Heart left ventricle (tissue), 16 donors: ENCODE results near the gene TTC7B. TPM values are rescaled to one million over a fixed set of nuclear protein-coding genes. Genes with fewer than 3 reads are reported as not detected.

Experiments
- ATAC-seq, 4 donors: fragments of 200-7000 bp; cut with Tn5 transposase; one replicate each; pipeline ENCODE4 v1.9.1; 2020 to 2022; ENCODE audit warnings: moderate library complexity in 4 of 4, mild to moderate bottlenecking in 3 of 4, moderate number of reproducible peaks in 1 of 4
- DNase-seq, 5 donors: peaks; one replicate each; pipeline ENCODE4 v3.0.0-alpha.2; 2020
- H3K27ac ChIP-seq, 12 donors: fragments of 200-600 bp; sonication (generic) in 4 of 12; one replicate each; pipeline versions ENCODE4 v1.5.0 to v1.8.0; 2016 to 2022; ENCODE audit warnings: mild to moderate bottlenecking in 2 of 12
- H3K27me3 ChIP-seq, 9 donors: fragments of 200-600 bp; sonication (generic) in 2 of 9; one replicate each; pipeline versions ENCODE4 v1.5.1 to v1.8.0; 2016 to 2022; ENCODE audit warnings: mild to moderate bottlenecking in 3 of 9
- H3K36me3 ChIP-seq, 9 donors: fragments of 200-600 bp; sonication (generic) in 2 of 9; one replicate each; pipeline versions ENCODE4 v1.5.0 to v1.8.0; 2018 to 2022; ENCODE audit warnings: mild to moderate bottlenecking in 2 of 9
- H3K4me1 ChIP-seq, 12 donors: fragments of 200-600 bp; sonication (generic) in 4 of 12; one replicate each; pipeline versions ENCODE4 v1.5.0 to v1.8.0; 2016 to 2022; ENCODE audit warnings: mild to moderate bottlenecking in 3 of 12
- H3K4me3 ChIP-seq, 12 donors: fragments of 200-600 bp; sonication (generic) in 4 of 12; one replicate each; pipeline versions ENCODE4 v1.5.0 to v1.8.0; 2017 to 2022; ENCODE audit warnings: mild to moderate bottlenecking in 9 of 12, moderate library complexity in 4 of 12
- H3K9me3 ChIP-seq, 12 donors: fragments of 200-600 bp; sonication (generic) in 4 of 12; one replicate each; pipeline versions ENCODE4 v1.5.0 to v1.8.0; 2016 to 2022; ENCODE audit warnings: mild to moderate bottlenecking in 1 of 12
- POLR2A ChIP-seq, 2 donors: fragments of 450-650 bp; IDR thresholded peaks; one replicate each; pipeline ENCODE4 v1.6.1; 2017; ENCODE audit warnings: antibody characterized with exemption in 2 of 2, mild to moderate bottlenecking in 2 of 2, moderate library complexity in 2 of 2
- WGBS, 4 donors: extraction: QIAGEN DNeasy Blood & Tissue Kit in 2 of 4; methylation state at CpG; one replicate each; pipeline versions ENCODE4 v1.1.5 to v1.1.7; 2013 to 2018; 5-methylcytosine and 5-hydroxymethylcytosine counted together
- intact Hi-C, 10 donors: fragments of 100-400 bp; cut with DNase I; formaldehyde crosslinking; loops; one replicate each; pipeline versions ENCODE4 v1.11.1 to v1.14.2; 2022
- polyA plus RNA-seq, 2 donors: library from polyadenylated mRNA; stranded (reverse); fragments of 200-250 nt; gene quantifications; one replicate each; pipeline ENCODE4 v1.2.3, GENCODE V29; 2013
- total RNA-seq, 9 donors: library from RNA; depleted of rRNA in 2 of 9; stranded (reverse); fragments of >200 nt in 2 of 9; fragmentation: NEBNext Ultra II Directional in 3 of 9; extraction: Animal tissue kit (Norgen Biotek cat#: 25700) in 3 of 9; gene quantifications; one replicate each; pipeline versions ENCODE4 v1.1.0 to v1.2.4, GENCODE V29; 2016 to 2023
- TF ChIP-seq, protein P1 (sequence below), 12 donors: fragments of 200-600 bp; sonication (generic) in 4 of 12; IDR thresholded peaks; one replicate each; pipeline versions ENCODE4 v1.5.0 to v1.8.0; 2018 to 2022; ENCODE audit warnings: antibody characterized with exemption in 12 of 12, mild to moderate bottlenecking in 5 of 12
- donor health status: ischemic (EF 13 %, LVEDD 7.1; RV severe dilation, severe dysfunction).
- donor health status: healthy with polysubstance abuse.
- donor health status: DM: no; HTN: yes; CAD: no.
- donor health status: DM: no; HTN: no; CAD: no.
- donor health status: ischemic (EF 25% LVEDD 6.9; RV normal size, moderate dysfunction).
- donor health status: ischemic (EF 25% LVEDD 5.7; RV mildly dilated, moderate dysfunction).
- donor health status: healthy.
- donor health status: DM: yes; HTN: yes; CAD: no.
- donor health status: ischemic (EF 35%, LVEDD 5.7; RV mildly dilated, moderate dysfunction).
- donor health status: nonischemic (EF 11% LVEDD 7.7; RV severe dilation, severe dysfunction).
- donor health status: DM: yes; HTN: yes; CAD: no.
- donor health status: PGD.
- donor health status: ischemic (EF 29% LVEDD 5.4; RV normal size, mild dysfunction).
- donor health status: nonischemic (EF 23%, LVEDD 6.1; RV moderate dilation, normal function).

Gene TTC7B
- total and polyA plus RNA-seq, 11 donors, result 20.3 to 76.1 (median 62.6) TPM

DNA sequence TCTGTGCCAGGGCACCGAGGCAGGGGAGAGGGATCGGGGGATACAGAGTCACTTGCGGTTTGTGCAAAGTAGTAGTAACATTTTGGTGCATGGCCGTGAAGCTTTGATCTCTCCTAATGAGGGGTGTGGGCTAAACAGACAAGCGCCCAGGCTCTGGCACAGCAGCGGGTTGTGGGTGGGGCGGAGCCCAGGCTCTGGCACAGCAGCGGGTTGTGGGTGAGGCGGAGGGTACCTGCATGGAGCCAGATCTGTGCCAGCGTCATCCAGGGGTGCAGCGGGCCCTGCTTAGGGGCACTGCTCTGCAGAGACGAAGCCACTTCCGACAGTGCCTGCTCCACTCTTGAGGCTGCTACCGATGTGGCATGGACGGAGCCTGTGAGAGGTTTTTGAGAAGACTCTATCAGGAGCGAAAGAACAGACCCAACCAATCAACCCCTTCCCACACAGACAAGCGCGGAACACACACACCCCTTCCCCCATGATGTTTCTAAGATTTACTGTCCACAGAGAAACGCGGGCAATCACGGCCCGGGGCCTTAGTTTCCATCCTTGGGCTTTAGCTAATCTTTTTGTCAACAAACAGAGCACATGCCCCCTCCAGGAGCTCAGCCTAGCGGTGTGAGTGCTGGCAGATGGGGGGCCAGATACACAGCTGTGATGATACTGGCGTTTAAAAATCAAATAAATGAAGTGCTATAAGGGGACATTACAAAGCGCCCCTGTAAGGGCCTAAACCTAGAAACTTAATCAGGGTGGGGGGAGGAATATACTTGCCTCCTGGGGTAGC lies 222.8 kb downstream of the TTC7B start:
- TF ChIP-seq POLR2A (IDR thresholded peaks at IDR 0.05), result no peak
- TF ChIP-seq, protein P1, sequence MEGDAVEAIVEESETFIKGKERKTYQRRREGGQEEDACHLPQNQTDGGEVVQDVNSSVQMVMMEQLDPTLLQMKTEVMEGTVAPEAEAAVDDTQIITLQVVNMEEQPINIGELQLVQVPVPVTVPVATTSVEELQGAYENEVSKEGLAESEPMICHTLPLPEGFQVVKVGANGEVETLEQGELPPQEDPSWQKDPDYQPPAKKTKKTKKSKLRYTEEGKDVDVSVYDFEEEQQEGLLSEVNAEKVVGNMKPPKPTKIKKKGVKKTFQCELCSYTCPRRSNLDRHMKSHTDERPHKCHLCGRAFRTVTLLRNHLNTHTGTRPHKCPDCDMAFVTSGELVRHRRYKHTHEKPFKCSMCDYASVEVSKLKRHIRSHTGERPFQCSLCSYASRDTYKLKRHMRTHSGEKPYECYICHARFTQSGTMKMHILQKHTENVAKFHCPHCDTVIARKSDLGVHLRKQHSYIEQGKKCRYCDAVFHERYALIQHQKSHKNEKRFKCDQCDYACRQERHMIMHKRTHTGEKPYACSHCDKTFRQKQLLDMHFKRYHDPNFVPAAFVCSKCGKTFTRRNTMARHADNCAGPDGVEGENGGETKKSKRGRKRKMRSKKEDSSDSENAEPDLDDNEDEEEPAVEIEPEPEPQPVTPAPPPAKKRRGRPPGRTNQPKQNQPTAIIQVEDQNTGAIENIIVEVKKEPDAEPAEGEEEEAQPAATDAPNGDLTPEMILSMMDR (IDR thresholded peaks at IDR 0.05), result no peak
- Histone ChIP-seq H3K27ac (no peak overlapping the region), H3K4me3 (no peak overlapping the region), H3K9me3 (no peaks in the 10 kb centered on the region), H3K27me3 (no peaks in the 10 kb centered on the region), H3K36me3 (peaks cover 0 to 38% (median 22%) of the 10 kb centered on the region in 9 donors), H3K4me1 (no peaks in the 10 kb centered on the region)
- whole genome bisulfite sequencing, 4 donors, result 87 to 93% (median 90%) methylated on average over 25 of the region's 25 CpGs
- ATAC-seq (no peak), DNase-seq (no peak)
- intact Hi-C loops, result no loop called here

DNA sequence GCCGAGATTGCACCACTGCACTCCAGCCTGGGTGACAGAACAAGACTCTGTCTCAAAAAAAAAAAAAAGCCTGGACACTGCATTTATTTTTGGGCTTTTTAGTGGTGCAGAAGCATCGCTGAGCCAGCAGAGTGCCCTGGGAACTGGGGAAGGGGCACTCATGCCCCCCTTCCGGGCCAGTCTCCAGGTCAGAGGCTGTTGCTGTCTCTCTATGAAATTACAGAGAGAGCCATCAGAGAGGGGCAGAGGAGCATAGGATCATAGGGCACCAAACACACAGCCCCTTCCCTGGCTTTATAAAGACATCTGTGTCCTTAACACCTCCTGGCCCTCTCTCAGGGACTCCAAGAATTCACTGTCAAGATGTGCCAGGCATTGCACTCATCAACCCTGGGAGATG lies 223.6 kb downstream of the TTC7B start:
- no peak for ATAC-seq
- Histone ChIP-seq H3K9me3 (no peaks in the 10 kb centered on the region), H3K36me3 (peaks cover 0 to 44% (median 26%) of the 10 kb centered on the region in 9 donors), H3K27me3 (no peaks in the 10 kb centered on the region), H3K27ac (no peak overlapping the region), H3K4me3 (no peak overlapping the region), H3K4me1 (no peaks in the 10 kb centered on the region)
- intact Hi-C loops, result no loop called here
- no peak for TF ChIP-seq POLR2A (IDR thresholded peaks at IDR 0.05)
- TF ChIP-seq, protein P1 (IDR thresholded peaks at IDR 0.05), result no peak
- DNase-seq, result no peak
- 93 to 100% (median 98%) methylated on average over 3 of the region's 3 CpGs for WGBS, 4 donors

DNA sequence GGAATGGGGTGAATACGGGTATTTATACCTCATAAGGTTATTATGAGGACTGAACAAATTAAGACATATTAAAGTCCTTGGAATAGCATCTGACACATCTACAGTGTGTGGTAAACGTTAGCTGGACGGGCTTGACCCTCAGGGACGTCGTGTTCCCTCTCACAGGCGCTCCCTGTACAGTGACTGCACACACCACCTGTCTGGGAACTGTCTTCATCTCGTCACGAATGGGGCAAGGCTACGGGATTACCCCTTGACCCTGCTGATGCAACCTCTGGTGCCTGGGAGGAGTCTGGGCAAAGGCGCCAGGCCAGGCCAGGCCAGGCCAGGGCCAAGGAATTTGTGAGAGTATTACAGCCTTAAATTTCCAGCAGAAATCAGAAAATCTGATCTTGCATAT lies 228.3 kb downstream of the TTC7B start:
- Histone ChIP-seq H3K4me3 (no peak overlapping the region), H3K27ac (no peak overlapping the region), H3K36me3 (peaks cover 0 to 55% (median 24%) of the 10 kb centered on the region in 9 donors), H3K4me1 (peaks cover 0 to 10% (median 0%) of the 10 kb centered on the region in 12 donors), H3K9me3 (no peaks in the 10 kb centered on the region), H3K27me3 (no peaks in the 10 kb centered on the region)
- TF ChIP-seq, protein P1 (IDR thresholded peaks at IDR 0.05), result no peak
- TF ChIP-seq POLR2A (IDR thresholded peaks at IDR 0.05), result no peak
- intact Hi-C loops, result no loop called here
- WGBS, 4 donors, result 91 to 99% (median 95%) methylated on average over 10 of the region's 10 CpGs
- ATAC-seq (no peak), DNase-seq (no peak)

DNA sequence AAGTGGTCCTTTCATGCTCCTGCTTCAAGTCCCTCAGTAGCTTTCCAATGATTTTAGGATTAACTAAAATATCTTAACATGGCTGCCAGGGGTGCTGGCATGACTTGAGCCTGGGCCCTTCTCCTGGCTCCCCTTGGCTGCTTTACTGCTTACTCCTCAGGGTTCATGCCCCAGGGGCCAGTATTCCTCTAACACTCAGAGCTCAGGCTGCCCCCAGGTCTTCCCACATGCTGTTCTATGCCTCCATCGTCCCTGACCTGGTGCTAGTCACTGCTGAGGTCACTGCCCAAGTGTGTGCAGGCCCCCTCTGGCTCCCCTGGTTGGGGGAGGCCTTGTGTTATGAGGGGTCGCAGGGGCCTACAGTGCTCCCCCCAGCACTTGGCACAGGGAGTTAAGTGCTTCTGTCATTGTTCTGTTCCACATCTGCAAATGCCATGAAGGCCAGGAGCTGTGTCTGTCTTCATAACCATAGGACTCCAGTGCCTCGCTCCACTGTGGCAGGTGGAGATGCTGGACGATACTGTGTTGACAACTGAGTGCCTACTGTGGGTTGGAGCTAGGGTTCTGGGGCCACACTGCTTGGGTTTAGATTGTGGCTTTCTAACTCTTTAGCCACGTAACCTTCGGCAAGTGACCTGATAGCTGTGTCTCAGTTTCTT lies 228.8 kb downstream of the TTC7B start:
- H3K9me3 ChIP-seq, result no peaks in the 10 kb centered on the region
- H3K4me3 ChIP-seq, result no peak overlapping the region
- peaks cover 0 to 10% (median 0%) of the 10 kb centered on the region in 12 donors for H3K4me1 ChIP-seq
- H3K27me3 ChIP-seq, result no peaks in the 10 kb centered on the region
- WGBS, 4 donors, result 95 to 100% (median 99%) methylated on average over 5 to 6 of the region's 6 CpGs
- ATAC-seq (no peak), DNase-seq (no peak)
- H3K36me3 ChIP-seq, result peaks cover 0 to 51% (median 24%) of the 10 kb centered on the region in 9 donors
- TF ChIP-seq, protein P1 (IDR thresholded peaks at IDR 0.05), result no peak
- TF ChIP-seq POLR2A (IDR thresholded peaks at IDR 0.05), result no peak
- intact Hi-C loops, result no loop called here
- H3K27ac ChIP-seq, result no peak overlapping the region
